Measurements from ENCODE around the gene UBE2J1.

UBE2J1 gene

DNA sequence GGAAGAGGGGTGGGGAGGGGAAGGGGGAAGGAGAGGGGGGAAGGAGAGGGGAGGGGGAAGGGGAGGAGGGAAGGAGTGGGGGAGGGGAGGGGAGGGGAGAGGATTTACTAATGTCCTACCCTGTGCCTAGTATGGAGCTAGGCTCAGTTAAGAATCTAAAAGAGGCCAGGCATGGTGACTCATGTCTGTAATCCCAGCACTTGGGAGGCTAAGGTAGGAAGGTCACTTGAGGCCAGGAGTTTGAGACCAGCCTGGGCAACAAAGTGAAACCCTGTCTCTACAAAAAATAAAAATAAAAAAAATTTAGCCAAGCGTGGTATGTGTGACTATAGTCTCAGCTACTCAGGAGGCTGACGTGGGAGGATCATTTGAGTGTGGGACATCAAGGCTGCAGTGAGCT is 13.0 kb downstream of the UBE2J1 start:
- TF ChIP-seq EZH2 (IDR thresholded peaks at IDR 0.05; ENCODE audit: borderline replicate concordance, low read length), result no peak
- TF ChIP-seq, protein P1, sequence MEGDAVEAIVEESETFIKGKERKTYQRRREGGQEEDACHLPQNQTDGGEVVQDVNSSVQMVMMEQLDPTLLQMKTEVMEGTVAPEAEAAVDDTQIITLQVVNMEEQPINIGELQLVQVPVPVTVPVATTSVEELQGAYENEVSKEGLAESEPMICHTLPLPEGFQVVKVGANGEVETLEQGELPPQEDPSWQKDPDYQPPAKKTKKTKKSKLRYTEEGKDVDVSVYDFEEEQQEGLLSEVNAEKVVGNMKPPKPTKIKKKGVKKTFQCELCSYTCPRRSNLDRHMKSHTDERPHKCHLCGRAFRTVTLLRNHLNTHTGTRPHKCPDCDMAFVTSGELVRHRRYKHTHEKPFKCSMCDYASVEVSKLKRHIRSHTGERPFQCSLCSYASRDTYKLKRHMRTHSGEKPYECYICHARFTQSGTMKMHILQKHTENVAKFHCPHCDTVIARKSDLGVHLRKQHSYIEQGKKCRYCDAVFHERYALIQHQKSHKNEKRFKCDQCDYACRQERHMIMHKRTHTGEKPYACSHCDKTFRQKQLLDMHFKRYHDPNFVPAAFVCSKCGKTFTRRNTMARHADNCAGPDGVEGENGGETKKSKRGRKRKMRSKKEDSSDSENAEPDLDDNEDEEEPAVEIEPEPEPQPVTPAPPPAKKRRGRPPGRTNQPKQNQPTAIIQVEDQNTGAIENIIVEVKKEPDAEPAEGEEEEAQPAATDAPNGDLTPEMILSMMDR (IDR thresholded peaks at IDR 0.05; ENCODE audit: low read length), result no peak
- no peaks in the 10 kb centered on the region for H3K9me2 ChIP-seq (ENCODE audit: low read depth, low read length)
- H2AFZ ChIP-seq (ENCODE audit: low read length), result no peak overlapping the region
- no peaks in the 10 kb centered on the region; the same call in 1 of the 2 replicates for H3F3A ChIP-seq (ENCODE audit: insufficient read depth, low read length)
- no peaks in the 10 kb centered on the region for H3K27me3 ChIP-seq (ENCODE audit: insufficient read depth, low read length)
- no peaks in the 10 kb centered on the region for H3K9me3 ChIP-seq (ENCODE audit: low read length)
- no peak overlapping the region for H3K9ac ChIP-seq (ENCODE audit: low read length)
- H3K4me3 ChIP-seq (ENCODE audit: low read depth, low read length, poor library complexity, severe bottlenecking), result no peak overlapping the region
- no peaks in the 10 kb centered on the region for H4K20me1 ChIP-seq (ENCODE audit: insufficient read depth, low read length)
- H3K79me2 ChIP-seq (ENCODE audit: insufficient read depth, low read length), result peaks cover 33% of the 10 kb centered on the region
- H3K4me2 ChIP-seq (ENCODE audit: low read length), result no peak overlapping the region
- peaks cover 7% of the 10 kb centered on the region for H3K4me1 ChIP-seq (ENCODE audit: insufficient read depth, low read length, severe bottlenecking)
- H3K27ac ChIP-seq (ENCODE audit: low read depth, low read length, poor library complexity, severe bottlenecking), result no peak overlapping the region
- H3K36me3 ChIP-seq (ENCODE audit: insufficient read depth, low read length), result peaks cover 78% of the 10 kb centered on the region

DNA sequence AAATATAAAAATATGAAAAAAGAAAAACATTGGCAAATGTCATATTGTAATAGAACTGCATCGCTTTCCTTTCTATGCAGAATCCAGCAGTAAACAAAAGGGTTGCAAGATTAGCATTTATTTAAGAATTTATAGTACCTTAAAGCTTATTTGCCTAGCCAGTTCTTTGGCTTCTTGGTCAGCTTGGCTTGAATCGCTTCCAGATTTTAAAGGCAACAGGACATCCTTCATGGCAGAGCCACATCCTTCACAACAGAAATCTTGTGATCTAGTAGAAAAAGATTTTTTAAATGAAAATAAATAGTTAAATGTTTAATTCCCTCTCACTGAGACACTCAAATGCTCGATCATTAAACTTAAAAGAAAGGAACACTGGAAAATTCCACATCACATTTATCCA is 17.4 kb downstream of the UBE2J1 start:
- Histone ChIP-seq H4K20me1 (ENCODE audit: insufficient read depth, low read length) (no peaks in the 10 kb centered on the region), H3K36me3 (ENCODE audit: insufficient read depth, low read length) (peaks cover 88% of the 10 kb centered on the region), H3K9ac (ENCODE audit: low read length) (no peak overlapping the region), H2AFZ (ENCODE audit: low read length) (no peak overlapping the region), H3F3A (ENCODE audit: insufficient read depth, low read length) (no peaks in the 10 kb centered on the region; the same call in 1 of the 2 replicates), H3K4me2 (ENCODE audit: low read length) (no peak overlapping the region), H3K9me2 (ENCODE audit: low read depth, low read length) (no peaks in the 10 kb centered on the region), H3K9me3 (ENCODE audit: low read length) (no peaks in the 10 kb centered on the region), H3K27ac (ENCODE audit: low read depth, low read length, poor library complexity, severe bottlenecking) (no peak overlapping the region), H3K79me2 (ENCODE audit: insufficient read depth, low read length) (0 out of 2 replicates have a peak, but pooled peaks cover 3% of the 10 kb centered on the region), H3K4me1 (ENCODE audit: insufficient read depth, low read length, severe bottlenecking) (no peaks in the 10 kb centered on the region), H3K27me3 (ENCODE audit: insufficient read depth, low read length) (no peaks in the 10 kb centered on the region), H3K4me3 (ENCODE audit: low read depth, low read length, poor library complexity, severe bottlenecking) (no peak overlapping the region)
- TF ChIP-seq, protein P1 (IDR thresholded peaks at IDR 0.05; ENCODE audit: low read length), result no peak
- TF ChIP-seq EZH2 (IDR thresholded peaks at IDR 0.05; ENCODE audit: borderline replicate concordance, low read length), result no peak

DNA sequence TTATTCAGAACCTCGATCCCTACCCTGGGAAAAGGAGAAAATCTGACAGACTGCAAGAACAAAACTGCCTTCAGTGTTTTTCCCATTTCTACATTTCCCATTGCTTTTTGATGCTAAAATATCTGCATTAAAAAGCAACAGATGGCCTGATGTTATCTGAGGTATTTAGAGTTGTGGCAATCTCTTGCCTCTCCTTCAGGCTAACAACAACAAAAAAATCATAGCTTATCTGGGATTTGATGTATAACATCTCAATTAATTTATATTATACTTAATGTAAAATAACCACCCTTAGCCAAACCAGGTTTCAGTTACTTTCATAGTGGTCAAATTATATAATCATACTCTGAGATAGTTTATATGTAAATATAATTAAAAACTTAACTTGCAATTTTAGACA is 21.6 kb downstream of the UBE2J1 start:
- no peak overlapping the region for H2AFZ ChIP-seq (ENCODE audit: low read length)
- H3K36me3 ChIP-seq (ENCODE audit: insufficient read depth, low read length), result peaks cover 95% of the 10 kb centered on the region
- no peak for TF ChIP-seq EZH2 (IDR thresholded peaks at IDR 0.05; ENCODE audit: borderline replicate concordance, low read length)
- TF ChIP-seq, protein P1 (IDR thresholded peaks at IDR 0.05; ENCODE audit: low read length), result no peak

More for the DNA sequence above, 21.6 kb downstream of the UBE2J1 start:
- Histone ChIP-seq H3K9me2 (ENCODE audit: low read depth, low read length) (no peaks in the 10 kb centered on the region), H3K9ac (ENCODE audit: low read length) (no peak overlapping the region), H3K27ac (ENCODE audit: low read depth, low read length, poor library complexity, severe bottlenecking) (no peak overlapping the region), H3K27me3 (ENCODE audit: insufficient read depth, low read length) (no peaks in the 10 kb centered on the region), H3K4me2 (ENCODE audit: low read length) (no peak overlapping the region), H3K9me3 (ENCODE audit: low read length) (no peaks in the 10 kb centered on the region), H4K20me1 (ENCODE audit: insufficient read depth, low read length) (no peaks in the 10 kb centered on the region), H3K4me3 (ENCODE audit: low read depth, low read length, poor library complexity, severe bottlenecking) (no peak overlapping the region), H3K79me2 (ENCODE audit: insufficient read depth, low read length) (0 out of 2 replicates have a peak, but pooled peaks cover 2% of the 10 kb centered on the region), H3K4me1 (ENCODE audit: insufficient read depth, low read length, severe bottlenecking) (no peaks in the 10 kb centered on the region), H3F3A (ENCODE audit: insufficient read depth, low read length) (no peaks in the 10 kb centered on the region; the same call in 1 of the 2 replicates)
